Heart left ventricle (tissue), 13 donors: Measurements from ENCODE around the gene ZDHHC20.

Experiments used
- CTCF ChIP-seq, 12 donors: fragments of 200-600 bp; sonication (generic) in 4 of 12; IDR thresholded peaks; one replicate each; pipeline versions ENCODE4 v1.5.0 to v1.8.0; 2018 to 2022; ENCODE audit warnings: antibody characterized with exemption in 12 of 12, mild to moderate bottlenecking in 5 of 12
- POLR2A ChIP-seq, 2 donors: fragments of 450-650 bp; IDR thresholded peaks; one replicate each; pipeline ENCODE4 v1.6.1; 2017; ENCODE audit warnings: antibody characterized with exemption in 2 of 2, mild to moderate bottlenecking in 2 of 2, moderate library complexity in 2 of 2
- donor health status: ischemic (EF 13 %, LVEDD 7.1; RV severe dilation, severe dysfunction).
- donor health status: DM: no; HTN: yes; CAD: no.
- donor health status: DM: no; HTN: no; CAD: no.
- donor health status: ischemic (EF 25% LVEDD 6.9; RV normal size, moderate dysfunction).
- donor health status: ischemic (EF 25% LVEDD 5.7; RV mildly dilated, moderate dysfunction).
- donor health status: ischemic (EF 35%, LVEDD 5.7; RV mildly dilated, moderate dysfunction).
- donor health status: nonischemic (EF 11% LVEDD 7.7; RV severe dilation, severe dysfunction).
- donor health status: DM: yes; HTN: yes; CAD: no.
- donor health status: PGD.
- donor health status: ischemic (EF 29% LVEDD 5.4; RV normal size, mild dysfunction).
- donor health status: nonischemic (EF 23%, LVEDD 6.1; RV moderate dilation, normal function).

DNA sequence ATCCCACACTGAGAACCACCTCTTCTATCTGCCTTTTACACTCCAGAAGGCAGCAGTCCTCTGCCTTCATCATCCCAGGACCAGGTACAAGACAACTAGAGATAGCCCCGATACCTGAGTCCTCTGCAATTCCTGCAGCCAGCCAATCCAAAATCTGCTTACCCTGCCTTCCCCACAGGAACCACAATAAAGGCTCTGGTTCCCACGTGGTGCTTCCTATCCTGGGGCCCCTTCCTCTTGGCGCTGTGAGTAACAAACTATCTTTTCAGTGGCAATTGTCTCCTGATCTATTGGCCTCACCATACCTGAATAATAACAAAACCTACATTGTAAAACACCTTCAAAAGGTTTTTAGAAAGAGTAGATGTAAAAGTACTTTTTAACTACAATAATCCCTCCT, 63.1 kb downstream of the ZDHHC20 start:
- TF ChIP-seq CTCF (IDR thresholded peaks at IDR 0.05): no peak
- no peak for TF ChIP-seq POLR2A (IDR thresholded peaks at IDR 0.05)
